Stimulated activated CD4-positive, alpha-beta T cell treated with anti-CD3 and anti-CD28 coated beads, Interleukin-4, amount 100 ng/mL, for 48 hours (primary cell): ENCODE results near the gene REXO5.
"Not testable (repeated sequence)": the region's sequence is repeated elsewhere in the genome, so short reads cannot be mapped to it uniquely, and the experiment has no call there.

ENCODE experiments used
- DNase-seq, 2 donors: peaks; one replicate each; pipeline ENCODE4 v3.0.0-alpha.2; 2020; ENCODE audit warnings: low read depth in 2 of 2

REXO5 gene

DNA sequence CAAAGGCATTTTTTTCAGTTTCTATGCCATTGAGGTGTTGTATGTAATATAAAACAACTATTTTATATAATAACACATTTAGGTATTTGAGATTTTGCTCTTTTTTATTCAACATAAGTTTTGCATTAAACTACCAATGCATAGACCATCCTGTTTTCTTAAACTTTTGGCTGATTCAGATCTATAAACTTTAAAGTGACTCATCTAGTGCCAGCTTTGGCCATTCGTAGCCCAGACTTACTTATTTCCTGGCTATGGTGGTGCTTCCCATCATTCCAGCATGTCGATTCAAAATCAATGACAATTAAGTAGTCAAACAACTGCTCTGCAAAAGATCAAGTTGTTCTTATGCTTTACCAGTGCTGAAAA lies 3.2 kb upstream of the REXO5 start:
- no peak for DNase-seq

DNA sequence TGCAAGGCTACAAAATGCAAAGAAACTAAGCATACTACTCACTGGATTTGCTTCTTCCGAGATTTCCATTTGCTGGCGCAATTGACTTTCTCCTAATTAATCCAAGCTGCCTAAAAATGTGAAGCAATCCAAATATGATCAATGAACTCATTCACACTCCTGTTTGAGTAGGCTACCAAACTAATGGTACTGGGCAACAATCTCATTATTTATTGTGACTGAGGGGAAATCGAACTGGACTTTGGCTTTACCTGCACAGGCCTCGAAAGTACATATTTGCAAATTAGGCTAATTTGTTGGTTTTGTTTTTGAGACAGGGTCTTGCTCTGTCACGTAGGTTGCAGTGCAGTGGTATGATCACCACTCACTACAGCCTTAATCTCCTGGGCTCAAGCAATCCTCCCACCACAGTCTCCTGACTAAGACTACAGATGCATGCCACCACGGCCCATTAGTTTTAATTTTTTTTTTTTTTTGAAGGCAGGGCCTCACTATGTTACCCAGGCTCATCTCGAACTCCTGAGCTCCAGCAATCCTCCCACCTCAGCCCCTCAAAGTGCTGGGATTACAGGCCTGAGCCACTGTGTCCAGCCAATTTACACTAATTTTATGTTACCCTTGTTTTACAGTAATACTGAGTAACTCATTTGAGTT lies 2.6 kb upstream of the REXO5 start:
- no peak for DNase-seq

DNA sequence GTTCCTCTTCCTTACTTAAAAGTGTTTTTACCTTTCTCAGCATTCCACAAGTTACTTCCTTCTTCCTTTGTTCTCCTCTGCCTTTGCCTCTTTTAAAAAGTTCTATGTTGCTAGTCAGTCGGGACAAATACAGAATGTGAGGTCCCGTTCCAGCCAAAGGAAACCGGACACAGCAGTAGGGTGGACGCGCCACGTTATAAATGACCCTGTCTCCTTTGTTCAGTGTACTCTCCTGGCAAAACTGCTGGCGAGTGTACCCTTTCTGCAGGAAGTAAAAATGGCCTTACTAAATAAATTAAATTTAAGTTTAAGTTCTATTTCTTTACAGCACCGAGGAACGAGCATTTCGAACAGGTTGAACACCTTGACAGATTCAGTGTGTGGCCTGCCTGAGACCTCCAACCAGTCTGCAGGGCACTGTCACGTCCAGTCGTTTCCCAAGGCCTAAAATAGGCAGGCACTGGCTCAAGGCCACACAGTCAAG lies 601 bp upstream of the REXO5 start:
- not testable (repeated sequence) for DNase-seq

GRCh38 chr16:20807862-20808261 lies 1.5 kb downstream of the REXO5 start:
- DNase-seq = no peak

- no peak for DNase-seq
These were observed 5.6 kb downstream of the REXO5 start for GRCh38 chr16:20811889-20812439.

- no peak for DNase-seq
These were observed 6.2 kb downstream of the REXO5 start for GRCh38 chr16:20812510-20812909.

GRCh38 chr16:20814784-20815183 lies 8.5 kb downstream of the REXO5 start:
- DNase-seq = no peak

DNA sequence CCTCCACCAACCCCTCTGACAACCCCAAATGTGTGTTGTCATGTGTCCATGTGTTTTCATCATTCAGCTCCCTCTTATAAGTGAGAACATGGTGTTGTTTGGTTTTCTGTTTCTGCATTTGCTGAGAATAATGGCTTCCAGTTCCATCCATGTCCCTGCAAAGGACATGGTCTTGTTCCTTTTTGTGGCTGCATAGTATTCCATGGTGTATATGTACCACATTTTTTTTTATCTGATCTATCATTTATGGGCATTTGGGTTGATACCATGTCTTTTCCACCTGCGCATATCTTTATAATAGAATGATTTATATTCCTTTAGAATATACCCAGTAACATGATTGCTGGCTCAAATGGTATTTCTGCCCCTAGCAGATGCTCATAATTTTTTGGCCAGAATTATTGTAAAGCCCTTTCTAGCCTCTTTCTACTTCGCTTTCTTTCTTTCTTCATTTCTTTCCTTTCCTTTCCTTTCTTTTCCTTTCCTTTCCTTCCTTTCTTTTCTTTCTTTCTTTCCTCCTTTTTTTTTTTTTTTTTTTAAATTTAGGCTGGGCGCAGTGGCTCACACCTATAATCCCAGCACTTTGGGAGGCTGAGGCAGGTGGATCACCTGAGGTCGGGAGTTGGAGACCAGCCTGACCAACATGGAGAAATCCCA lies 12.7 kb downstream of the REXO5 start:
- DNase-seq = no peak

GRCh38 chr16:20821682-20822081 lies 15.4 kb downstream of the REXO5 start:
- DNase-seq = no peak

DNA sequence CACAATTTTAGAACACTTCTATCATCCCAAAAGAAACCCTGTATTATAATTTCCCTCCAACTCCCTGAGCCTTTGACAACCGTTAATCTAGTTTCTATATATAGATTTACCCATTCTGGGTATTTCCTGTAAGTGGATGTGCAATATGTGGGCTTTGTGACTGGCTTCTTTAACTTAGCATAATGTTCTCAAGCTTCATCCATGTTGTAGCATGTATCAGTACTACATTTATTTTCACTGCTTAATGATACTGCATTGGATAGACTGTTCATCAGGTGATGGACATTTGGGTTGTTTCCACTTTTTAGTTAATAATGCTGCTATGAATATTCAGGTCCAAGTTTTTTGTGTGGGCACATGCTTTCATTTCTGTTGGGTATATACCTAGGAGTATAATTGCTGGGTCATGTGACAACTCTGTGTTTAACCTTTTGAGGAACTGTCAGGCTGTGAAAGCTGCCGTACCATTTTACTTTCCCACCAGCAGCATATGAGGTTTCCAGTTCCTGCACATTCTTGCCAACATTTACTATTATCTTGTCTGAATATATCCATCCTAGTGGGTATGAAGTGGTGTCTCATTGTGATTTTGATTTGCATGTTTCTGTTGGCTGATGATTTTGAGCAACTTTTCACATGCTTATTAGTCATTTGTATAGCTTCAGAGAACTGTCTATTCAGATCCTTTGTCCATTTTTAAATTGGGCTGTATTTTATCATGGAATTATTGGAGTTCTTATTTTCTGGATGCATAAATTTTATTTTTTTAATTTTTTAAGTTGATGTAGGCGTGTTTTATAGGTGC lies 16.4 kb downstream of the REXO5 start:
- DNase-seq = no peak

GRCh38 chr16:20826039-20826566 lies 19.8 kb downstream of the REXO5 start:
- no peak for DNase-seq

- no peak for DNase-seq
These were observed 23.2 kb downstream of the REXO5 start for GRCh38 chr16:20829536-20829935.

DNA sequence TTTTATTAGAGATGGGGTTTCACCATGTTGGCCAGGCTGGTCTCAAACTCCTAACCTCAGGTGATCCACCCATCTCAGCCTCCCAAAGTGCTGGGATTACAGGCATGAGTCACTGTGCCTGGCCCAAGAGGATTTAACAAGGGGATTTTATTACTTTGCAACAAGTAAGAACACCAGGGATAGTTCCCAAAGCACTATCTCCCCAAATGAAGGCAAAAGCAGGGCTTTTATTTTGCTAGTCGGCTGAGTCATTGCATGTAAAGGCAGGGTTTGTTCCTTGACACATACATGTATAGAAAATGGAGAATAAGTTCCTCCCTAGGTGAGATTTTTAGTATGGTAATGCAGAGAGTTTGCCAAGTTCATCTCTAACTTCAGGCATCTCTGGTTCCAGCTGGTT lies 24.0 kb downstream of the REXO5 start:
- no peak for DNase-seq

- no peak for DNase-seq
These were observed 26.8 kb downstream of the REXO5 start for GRCh38 chr16:20833086-20833485.

DNA sequence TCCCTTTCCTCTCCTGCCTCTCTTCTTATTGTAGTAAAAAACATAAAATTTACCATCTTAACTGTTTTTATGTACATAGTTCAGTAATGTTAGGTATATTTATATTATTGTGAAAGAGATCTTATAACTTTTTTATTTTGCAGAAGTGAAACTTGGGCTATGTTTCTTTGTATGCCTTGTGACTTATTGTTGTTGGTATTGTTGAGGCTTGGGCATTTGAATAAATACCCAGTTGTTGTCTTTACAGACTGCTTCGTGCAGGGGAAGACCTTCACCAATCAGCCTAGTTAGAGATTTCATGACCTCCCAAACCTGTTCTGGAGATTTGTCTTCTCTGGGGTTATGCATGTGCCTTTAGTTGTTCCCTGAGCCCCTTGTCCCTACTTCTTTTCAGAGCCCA lies 31.9 kb downstream of the REXO5 start:
- DNase-seq = no peak

- DNase-seq = no peak
These were observed 33.2 kb downstream of the REXO5 start for GRCh38 chr16:20839504-20839903.

DNA sequence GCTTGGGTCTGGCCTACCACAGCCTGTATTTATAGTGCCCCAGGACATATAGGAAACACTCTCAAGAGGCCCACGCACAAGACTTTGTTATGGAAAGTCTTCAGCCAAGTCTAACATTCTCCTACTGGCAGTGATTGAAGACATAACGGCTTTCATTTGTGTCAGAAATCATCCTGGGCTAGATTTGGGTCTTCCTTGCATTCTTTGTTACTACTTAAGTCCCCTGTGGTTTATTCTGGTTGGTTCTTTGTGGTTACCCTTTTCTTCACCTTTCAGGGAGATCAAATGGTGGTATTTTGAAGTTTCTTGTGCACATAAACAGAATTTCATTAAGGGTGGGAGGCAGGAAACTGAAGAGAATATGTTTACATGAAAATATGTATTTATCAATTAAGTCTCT lies 37.7 kb downstream of the REXO5 start:
- no peak for DNase-seq

DNA sequence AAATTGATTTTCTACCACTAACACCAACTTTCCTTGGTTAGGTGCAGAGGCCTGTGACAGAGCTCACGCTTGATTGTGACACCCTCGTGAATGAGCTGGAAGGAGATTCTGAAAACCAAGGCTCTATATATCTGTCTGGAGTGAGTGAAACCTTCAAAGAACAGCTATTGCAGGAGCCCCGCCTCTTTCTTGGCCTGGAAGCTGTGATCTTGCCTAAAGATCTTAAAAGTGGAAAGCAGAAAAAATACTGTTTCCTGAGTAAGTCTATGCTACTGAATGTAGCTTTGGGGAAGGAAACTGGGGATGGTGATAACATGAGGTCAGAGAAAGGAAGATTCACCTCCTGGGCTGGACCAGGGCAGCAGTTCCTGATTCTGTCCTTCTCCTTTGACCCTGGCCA lies 38.3 kb downstream of the REXO5 start:
- DNase-seq = no peak

DNA sequence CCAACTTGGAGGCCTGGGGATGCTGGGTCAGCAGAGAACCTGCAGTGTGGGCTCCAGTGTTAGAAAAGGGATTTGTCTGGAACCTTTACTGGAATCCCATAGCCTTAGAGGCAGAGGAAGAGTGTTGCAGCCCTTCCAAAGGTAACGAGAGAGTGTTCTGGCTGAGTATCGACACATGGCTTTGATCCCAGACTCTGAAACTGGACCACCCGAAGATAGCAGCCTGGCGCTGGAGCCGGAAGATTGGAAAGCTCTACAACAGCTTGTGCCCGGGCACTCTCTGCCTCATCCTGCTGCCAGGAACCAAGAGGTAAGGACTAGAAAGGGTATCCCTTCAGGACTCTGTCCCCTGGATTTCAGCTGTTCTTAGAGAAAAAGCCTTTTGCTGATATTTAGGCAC lies 39.7 kb downstream of the REXO5 start:
- DNase-seq = no peak

GRCh38 chr16:20846551-20846950 lies 40.2 kb downstream of the REXO5 start:
- no peak for DNase-seq

GRCh38 chr16:20847550-20847949 lies 41.2 kb downstream of the REXO5 start:
- no peak for DNase-seq
